ENCODE data around the gene ZNF839. TPM values are rescaled to one million over a fixed set of nuclear protein-coding genes. Genes with fewer than 3 reads are reported as not detected.
A peak's percentile ranks its signal among the peaks of the same experiment; 100 is the strongest.

The ZNF839 gene
- 17.7 and 19.5 TPM in 2 replicates for total RNA-seq

- intact Hi-C loops (cut with micrococcal nuclease), result loop anchor here (1.0 to 10.0 kb wide), 8 partner anchors 15 to 612 kb away; partner anchors contain the start of genes CINP, MOK, PPP2R5C and RCOR1
- Mint-ChIP-seq H3K36me3 (ENCODE audit: low read depth) (no peaks in the 10 kb centered on the region), H3K27me3 (ENCODE audit: insufficient read depth) (peaks cover 3% of the 10 kb centered on the region), H3K9me3 (no peaks in the 10 kb centered on the region), H3K4me1 (ENCODE audit: low read depth) (peaks cover 46% of the 10 kb centered on the region), H3K4me3 (peak within 1 kb of the TSS; percentile 94), H3K27ac (peak within 1 kb of the TSS; percentile 95)
- peak; percentile 91 for DNase-seq (ENCODE audit: low spot score)
Observed at GRCh38 chr14:102319351-102320032, at the start of gene ZNF839. TSS of gene ZNF839 (plus strand) at chr14:102319746. CDS start at chr14:102319766, 20 bp downstream.

- no peak overlapping the region for H3K27ac Mint-ChIP-seq
- no peaks in the 10 kb centered on the region for H3K36me3 Mint-ChIP-seq (ENCODE audit: low read depth)
- no peak for DNase-seq (ENCODE audit: low spot score)
- no peaks in the 10 kb centered on the region for H3K27me3 Mint-ChIP-seq (ENCODE audit: insufficient read depth)
- intact Hi-C loops (cut with micrococcal nuclease), result no loop called here
- H3K4me3 Mint-ChIP-seq, result no peak overlapping the region
- no peaks in the 10 kb centered on the region for H3K4me1 Mint-ChIP-seq (ENCODE audit: low read depth)
- H3K9me3 Mint-ChIP-seq, result no peaks in the 10 kb centered on the region
Observed at GRCh38 chr14:102272392-102272791, 47.2 kb upstream of the ZNF839 start.

- no peaks in the 10 kb centered on the region for H3K27me3 Mint-ChIP-seq (ENCODE audit: insufficient read depth)
- H3K9me3 Mint-ChIP-seq, result no peaks in the 10 kb centered on the region
- no peaks in the 10 kb centered on the region for H3K36me3 Mint-ChIP-seq (ENCODE audit: low read depth)
Observed at GRCh38 chr14:102275866-102276265, 43.7 kb upstream of the ZNF839 start.

GRCh38 chr14:102277874-102278630, 41.5 kb upstream of the ZNF839 start:
- H3K9me3 Mint-ChIP-seq, result no peaks in the 10 kb centered on the region
- no peaks in the 10 kb centered on the region for H3K27me3 Mint-ChIP-seq (ENCODE audit: insufficient read depth)
- H3K4me3 Mint-ChIP-seq, result no peak overlapping the region
- intact Hi-C loops (cut with micrococcal nuclease), result no loop called here
- no peak overlapping the region for H3K27ac Mint-ChIP-seq
- DNase-seq (ENCODE audit: low spot score), result no peak
- no peaks in the 10 kb centered on the region for H3K36me3 Mint-ChIP-seq (ENCODE audit: low read depth)
- H3K4me1 Mint-ChIP-seq (ENCODE audit: low read depth), result no peaks in the 10 kb centered on the region

More at GRCh38 chr14:102275866-102276265, 43.7 kb upstream of the ZNF839 start:
- no peak for DNase-seq (ENCODE audit: low spot score)
- Mint-ChIP-seq H3K4me1 (ENCODE audit: low read depth) (no peaks in the 10 kb centered on the region), H3K4me3 (no peak overlapping the region), H3K27ac (no peak overlapping the region)
- intact Hi-C loops (cut with micrococcal nuclease), result no loop called here

- Mint-ChIP-seq H3K4me1 (ENCODE audit: low read depth) (no peaks in the 10 kb centered on the region), H3K4me3 (no peak overlapping the region), H3K27me3 (ENCODE audit: insufficient read depth) (no peaks in the 10 kb centered on the region), H3K36me3 (ENCODE audit: low read depth) (no peaks in the 10 kb centered on the region), H3K27ac (no peak overlapping the region), H3K9me3 (no peaks in the 10 kb centered on the region)
- intact Hi-C loops (cut with micrococcal nuclease), result no loop called here
- DNase-seq (ENCODE audit: low spot score), result no peak
Observed at GRCh38 chr14:102278631-102278935, 41.0 kb upstream of the ZNF839 start.

- intact Hi-C loops (cut with micrococcal nuclease), result no loop called here
Observed at GRCh38 chr14:102279282-102279681, 40.3 kb upstream of the ZNF839 start.

GRCh38 chr14:102279688-102280348, 39.7 kb upstream of the ZNF839 start:
- no peak overlapping the region for H3K4me3 Mint-ChIP-seq
- intact Hi-C loops (cut with micrococcal nuclease), result no loop called here
- no peak overlapping the region for H3K27ac Mint-ChIP-seq
- no peaks in the 10 kb centered on the region for H3K27me3 Mint-ChIP-seq (ENCODE audit: insufficient read depth)
- no peak for DNase-seq (ENCODE audit: low spot score)
- H3K4me1 Mint-ChIP-seq (ENCODE audit: low read depth), result no peaks in the 10 kb centered on the region
- H3K9me3 Mint-ChIP-seq, result no peaks in the 10 kb centered on the region
- no peaks in the 10 kb centered on the region for H3K36me3 Mint-ChIP-seq (ENCODE audit: low read depth)

More at GRCh38 chr14:102279282-102279681, 40.3 kb upstream of the ZNF839 start:
- H3K9me3 Mint-ChIP-seq, result no peaks in the 10 kb centered on the region
- no peak overlapping the region for H3K4me3 Mint-ChIP-seq
- DNase-seq (ENCODE audit: low spot score), result no peak
- no peaks in the 10 kb centered on the region for H3K4me1 Mint-ChIP-seq (ENCODE audit: low read depth)
- no peaks in the 10 kb centered on the region for H3K36me3 Mint-ChIP-seq (ENCODE audit: low read depth)
- H3K27me3 Mint-ChIP-seq (ENCODE audit: insufficient read depth), result no peaks in the 10 kb centered on the region
- no peak overlapping the region for H3K27ac Mint-ChIP-seq

GRCh38 chr14:102280376-102280962, 39.1 kb upstream of the ZNF839 start:
- H3K9me3 Mint-ChIP-seq, result no peaks in the 10 kb centered on the region
- no peak overlapping the region for H3K4me3 Mint-ChIP-seq
- no peaks in the 10 kb centered on the region for H3K36me3 Mint-ChIP-seq (ENCODE audit: low read depth)
- H3K27me3 Mint-ChIP-seq (ENCODE audit: insufficient read depth), result no peaks in the 10 kb centered on the region
- H3K4me1 Mint-ChIP-seq (ENCODE audit: low read depth), result no peaks in the 10 kb centered on the region
- no peak for DNase-seq (ENCODE audit: low spot score)
- H3K27ac Mint-ChIP-seq, result no peak overlapping the region
- intact Hi-C loops (cut with micrococcal nuclease), result no loop called here

GRCh38 chr14:102282751-102283465, 36.6 kb upstream of the ZNF839 start:
- Mint-ChIP-seq H3K27ac (no peak overlapping the region), H3K4me3 (no peak overlapping the region), H3K36me3 (ENCODE audit: low read depth) (no peaks in the 10 kb centered on the region), H3K4me1 (ENCODE audit: low read depth) (no peaks in the 10 kb centered on the region), H3K27me3 (ENCODE audit: insufficient read depth) (no peaks in the 10 kb centered on the region), H3K9me3 (no peaks in the 10 kb centered on the region)
- intact Hi-C loops (cut with micrococcal nuclease), result no loop called here
- DNase-seq (ENCODE audit: low spot score), result no peak

- Mint-ChIP-seq H3K27ac (no peak overlapping the region), H3K4me1 (ENCODE audit: low read depth) (no peaks in the 10 kb centered on the region), H3K4me3 (no peak overlapping the region), H3K27me3 (ENCODE audit: insufficient read depth) (no peaks in the 10 kb centered on the region), H3K36me3 (ENCODE audit: low read depth) (no peaks in the 10 kb centered on the region), H3K9me3 (no peaks in the 10 kb centered on the region)
- no peak for DNase-seq (ENCODE audit: low spot score)
- intact Hi-C loops (cut with micrococcal nuclease), result no loop called here
Observed at GRCh38 chr14:102283631-102284129, 35.9 kb upstream of the ZNF839 start.

- DNase-seq (ENCODE audit: low spot score), result no peak
- H3K36me3 Mint-ChIP-seq (ENCODE audit: low read depth), result no peaks in the 10 kb centered on the region
- H3K27ac Mint-ChIP-seq, result no peak overlapping the region
- H3K4me1 Mint-ChIP-seq (ENCODE audit: low read depth), result no peaks in the 10 kb centered on the region
- no peak overlapping the region for H3K4me3 Mint-ChIP-seq
- no peaks in the 10 kb centered on the region for H3K9me3 Mint-ChIP-seq
- intact Hi-C loops (cut with micrococcal nuclease), result no loop called here
- H3K27me3 Mint-ChIP-seq (ENCODE audit: insufficient read depth), result no peaks in the 10 kb centered on the region
Observed at GRCh38 chr14:102285106-102285505, 34.4 kb upstream of the ZNF839 start.

GRCh38 chr14:102288139-102288538, 31.4 kb upstream of the ZNF839 start:
- Mint-ChIP-seq H3K4me1 (ENCODE audit: low read depth) (no peaks in the 10 kb centered on the region), H3K27me3 (ENCODE audit: insufficient read depth) (no peaks in the 10 kb centered on the region), H3K9me3 (no peaks in the 10 kb centered on the region), H3K4me3 (no peak overlapping the region), H3K36me3 (ENCODE audit: low read depth) (no peaks in the 10 kb centered on the region), H3K27ac (no peak overlapping the region)
- intact Hi-C loops (cut with micrococcal nuclease), result no loop called here
- no peak for DNase-seq (ENCODE audit: low spot score)

Measured in activated T-helper 1 cell treated with anti-CD3 and anti-CD28 coated beads, Interleukin-12 subunit alpha, Interleukin-12 subunit beta, Interleukin-2, Interleukin-4 antibody, amounts not matched to agents 30 ng/mL and 10 ng/mL and 1 ng/mL, durations not matched to agents 14 hours and 24 hours and 36 hours (primary cell).